HG03565 (cell line): ENCODE measurements around the gene ZBTB40.

ENCODE experiments used
- ATAC-seq: cut with Tn5 transposase; IDR thresholded peaks from one replicate; pipeline ENCODE4 v1.9.1; 2021; ENCODE audit warnings: mild to moderate bottlenecking, moderate library complexity; ENCODE audit not compliant: unreplicated experiment

Gene ZBTB40

GRCh38 chr1:22576617-22577016, 125.0 kb downstream of the ZBTB40 start:
- ATAC-seq: no peak

- ATAC-seq: no peak
These were observed 127.2 kb downstream of the ZBTB40 start for GRCh38 chr1:22578732-22579361.

GRCh38 chr1:22579541-22580155, 128.0 kb downstream of the ZBTB40 start:
- no peak for ATAC-seq
